GM06990 (cell line): ENCODE measurements around the gene PRR12.
A peak's percentile ranks its signal among the peaks of the same experiment; 100 is the strongest.

Experiments used
- DNase-seq: peaks from one replicate; pipeline ENCODE4 v3.0.0-alpha.2; 2011; ENCODE audit not compliant: insufficient read length; ENCODE audit errors: extremely low read depth
- H3K27me3 ChIP-seq: replicated peaks from 2 replicates; pipeline ENCODE4 v1.6.0; 2011; ENCODE audit warnings: low read length; ENCODE audit not compliant: control insufficient read depth, insufficient read depth
- H3K36me3 ChIP-seq: 2 replicates; pipeline ENCODE4 v1.5.1; 2011; ENCODE audit warnings: low read length; ENCODE audit not compliant: control insufficient read depth, insufficient read depth
- H3K4me3 ChIP-seq: replicated peaks from 2 replicates; pipeline ENCODE4 v1.5.1; 2011; ENCODE audit warnings: low read depth, mild to moderate bottlenecking, control low read depth, low read length
- TF ChIP-seq, protein P1 (sequence below): IDR thresholded peaks from 2 replicates; pipeline ENCODE4 v1.5.1; 2011; ENCODE audit warnings: low read length, control low read depth, mild to moderate bottlenecking, inconsistent platforms; ENCODE audit not compliant: insufficient read depth, poor library complexity, severe bottlenecking

Gene PRR12

DNA sequence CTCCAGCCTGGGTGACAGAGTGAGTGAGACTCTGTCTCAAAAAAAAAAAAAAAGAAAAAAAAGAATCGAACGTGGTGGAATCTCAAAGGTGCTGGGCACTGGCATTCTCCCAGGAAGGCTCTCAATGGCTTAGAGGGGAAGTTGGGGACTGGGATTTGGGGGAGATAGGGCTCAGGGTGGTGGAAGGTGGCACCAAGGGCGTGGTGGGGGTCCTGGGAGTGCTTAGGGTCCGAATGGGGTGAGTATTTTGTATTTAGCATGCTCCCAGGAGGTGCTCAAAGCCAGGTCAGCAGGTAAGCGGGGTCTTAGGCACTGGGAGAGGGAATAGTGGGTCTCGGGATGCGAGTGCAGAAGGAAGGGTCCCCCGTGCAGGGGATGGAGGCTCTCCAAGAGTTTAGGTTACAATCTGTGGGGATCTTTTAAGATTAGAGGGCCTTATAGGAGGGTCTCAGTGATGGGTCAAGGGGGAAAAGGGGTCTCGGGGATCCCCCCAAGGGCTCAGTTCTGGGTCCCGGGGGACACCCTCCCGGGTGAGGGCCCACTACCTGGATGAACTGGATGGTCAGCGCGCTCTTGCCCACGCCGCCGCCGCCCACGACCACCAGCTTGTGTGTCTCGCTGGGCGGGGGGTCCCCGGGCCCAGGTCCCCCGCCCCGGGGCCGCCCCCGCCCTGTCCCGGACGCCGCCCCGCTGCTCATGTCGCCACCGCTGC, 48.6 kb downstream of the PRR12 start:
- DNase-seq: no peak
- Histone ChIP-seq H3K4me3 (peak overlapping the region; percentile 54), H3K36me3 (no peaks in the 10 kb centered on the region; the same call in 1 of the 2 replicates), H3K27me3 (no peaks in the 10 kb centered on the region)
- TF ChIP-seq, protein P1, sequence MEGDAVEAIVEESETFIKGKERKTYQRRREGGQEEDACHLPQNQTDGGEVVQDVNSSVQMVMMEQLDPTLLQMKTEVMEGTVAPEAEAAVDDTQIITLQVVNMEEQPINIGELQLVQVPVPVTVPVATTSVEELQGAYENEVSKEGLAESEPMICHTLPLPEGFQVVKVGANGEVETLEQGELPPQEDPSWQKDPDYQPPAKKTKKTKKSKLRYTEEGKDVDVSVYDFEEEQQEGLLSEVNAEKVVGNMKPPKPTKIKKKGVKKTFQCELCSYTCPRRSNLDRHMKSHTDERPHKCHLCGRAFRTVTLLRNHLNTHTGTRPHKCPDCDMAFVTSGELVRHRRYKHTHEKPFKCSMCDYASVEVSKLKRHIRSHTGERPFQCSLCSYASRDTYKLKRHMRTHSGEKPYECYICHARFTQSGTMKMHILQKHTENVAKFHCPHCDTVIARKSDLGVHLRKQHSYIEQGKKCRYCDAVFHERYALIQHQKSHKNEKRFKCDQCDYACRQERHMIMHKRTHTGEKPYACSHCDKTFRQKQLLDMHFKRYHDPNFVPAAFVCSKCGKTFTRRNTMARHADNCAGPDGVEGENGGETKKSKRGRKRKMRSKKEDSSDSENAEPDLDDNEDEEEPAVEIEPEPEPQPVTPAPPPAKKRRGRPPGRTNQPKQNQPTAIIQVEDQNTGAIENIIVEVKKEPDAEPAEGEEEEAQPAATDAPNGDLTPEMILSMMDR: no peak

DNA sequence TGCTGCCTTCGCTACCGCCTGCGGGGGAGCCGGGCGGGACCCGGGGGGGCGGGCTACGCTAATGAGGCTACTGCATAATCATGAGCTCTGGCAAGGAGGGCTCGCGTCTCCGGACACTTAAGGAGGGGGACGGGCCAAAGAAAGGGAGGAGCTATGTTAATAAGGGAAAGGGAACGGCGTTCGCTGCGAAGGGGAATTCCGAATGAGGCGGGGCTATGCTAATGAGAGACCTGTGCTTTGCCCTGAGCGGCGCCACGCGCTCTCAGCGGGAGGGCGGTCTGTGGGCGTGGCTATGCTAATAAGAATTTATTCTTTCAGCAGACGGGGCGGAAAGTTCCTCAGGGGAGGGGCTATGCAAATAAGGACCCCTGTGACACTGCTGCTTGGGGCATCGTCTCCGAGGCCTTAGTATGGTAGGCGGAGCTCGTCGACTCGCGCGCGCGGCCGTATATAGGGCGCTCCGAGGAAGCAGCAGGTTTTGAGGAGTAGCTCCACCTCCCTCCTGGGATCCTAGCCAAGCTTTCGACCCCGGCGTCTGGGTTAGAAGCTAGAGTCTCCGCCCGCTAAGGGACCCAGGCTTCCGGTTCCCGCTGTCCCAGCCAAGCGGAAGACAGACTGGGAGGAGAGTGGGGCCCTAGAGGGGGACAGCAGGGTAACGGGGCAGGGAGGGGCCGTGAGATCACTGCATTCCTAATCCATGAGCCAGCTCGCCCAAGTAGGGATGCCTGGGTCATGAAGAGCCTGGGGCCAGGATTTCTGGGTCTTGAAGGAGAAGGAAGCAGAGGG, 49.3 kb downstream of the PRR12 start, which contains the start of gene RRAS:
Gene RRAS, minus strand, starts transcription at position 31 of the 786 bp plus-strand sequence. CDS start 45 bp downstream, outside the sequence.
- peak within 1 kb of the TSS; percentile 82 for H3K4me3 ChIP-seq
- TF ChIP-seq, protein P1: no peak

DNA sequence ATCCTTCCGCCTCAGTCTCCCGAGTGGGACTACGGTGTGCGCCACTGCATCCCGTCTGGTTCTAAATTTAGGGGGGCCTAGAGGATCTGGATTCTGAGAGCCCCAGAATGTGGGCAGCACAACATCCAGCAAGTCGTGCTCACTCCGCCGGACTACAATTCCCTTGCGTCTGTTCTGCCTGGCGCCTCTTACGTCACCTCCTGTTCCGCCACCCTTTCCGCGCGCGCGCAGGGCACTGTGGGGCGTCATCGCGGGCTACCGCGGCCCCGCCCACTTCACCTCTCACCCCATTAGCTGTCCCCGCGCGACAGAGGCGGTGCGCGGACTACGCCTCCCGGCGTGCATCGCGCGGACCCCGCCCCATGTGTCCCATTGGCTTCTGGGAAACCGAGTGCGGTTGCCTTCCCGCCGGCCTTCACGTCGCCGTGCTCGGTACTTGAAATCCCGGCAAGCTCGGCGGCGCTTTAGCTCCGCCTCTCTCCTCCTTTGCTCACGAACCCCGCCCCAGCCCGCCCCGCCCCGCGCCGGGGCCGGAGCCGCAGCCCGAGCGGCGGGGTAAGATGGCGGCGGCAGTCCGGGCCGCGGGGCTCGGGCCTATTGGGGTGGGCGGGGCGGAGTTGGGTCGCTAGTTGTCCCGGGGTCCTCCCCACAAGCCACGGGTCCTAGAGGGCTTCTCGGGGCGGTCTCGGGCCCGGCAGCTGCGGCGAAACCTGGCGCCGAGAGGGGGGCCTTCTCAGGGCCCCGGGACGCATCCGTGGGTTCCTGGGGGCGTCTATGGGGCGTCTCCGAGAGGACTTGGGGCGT, 50.9 kb downstream of the PRR12 start, which contains the start of gene SCAF1:
Gene SCAF1, plus strand, starts transcription at position 522 of the 804 bp plus-strand sequence. CDS start 2,818 bp downstream, outside the sequence.
- peak; percentile 100 for DNase-seq
- peak within 1 kb of the TSS; percentile 82 for H3K4me3 ChIP-seq
- no peaks in the 10 kb centered on the region for H3K27me3 ChIP-seq
- peaks cover 10% of the 10 kb centered on the region for H3K36me3 ChIP-seq
- TF ChIP-seq, protein P1: no peak

More for the DNA sequence above, 49.3 kb downstream of the PRR12 start, which contains the start of gene RRAS:
- DNase-seq: peak; percentile 99
- Histone ChIP-seq H3K27me3 (no peaks in the 10 kb centered on the region), H3K36me3 (peaks cover 3% of the 10 kb centered on the region)

DNA sequence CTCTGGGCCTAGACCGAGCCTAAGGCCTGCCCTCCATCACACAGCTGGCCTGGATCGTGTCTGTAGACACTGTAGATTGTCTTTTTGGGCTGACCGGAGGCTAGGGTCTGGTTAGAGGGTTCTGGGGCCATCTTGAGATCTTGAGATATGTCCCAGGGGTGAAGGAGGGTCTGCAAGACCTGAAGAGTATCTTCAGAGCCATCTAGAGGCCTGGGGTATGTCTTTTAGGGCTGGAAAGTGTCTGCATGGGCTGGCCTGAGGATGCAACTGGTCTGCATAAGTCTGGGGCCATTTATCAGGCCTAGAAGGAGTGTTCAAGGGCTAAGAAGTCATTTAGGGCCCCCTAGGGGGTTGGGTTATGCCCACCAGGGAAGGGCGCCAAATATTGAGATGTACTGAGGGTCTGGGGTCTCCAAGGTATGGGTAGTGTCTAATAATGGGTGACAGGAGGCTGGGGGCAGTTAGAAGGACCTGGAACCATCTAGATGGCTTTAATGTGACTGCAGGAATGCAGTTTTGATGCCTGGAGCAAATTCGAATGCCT, 51.6 kb downstream of the PRR12 start:
- H3K36me3 ChIP-seq: peaks cover 13% of the 10 kb centered on the region
- H3K4me3 ChIP-seq: peak overlapping the region; percentile 82
- no peak for DNase-seq
- TF ChIP-seq, protein P1: no peak
- H3K27me3 ChIP-seq: no peaks in the 10 kb centered on the region

DNA sequence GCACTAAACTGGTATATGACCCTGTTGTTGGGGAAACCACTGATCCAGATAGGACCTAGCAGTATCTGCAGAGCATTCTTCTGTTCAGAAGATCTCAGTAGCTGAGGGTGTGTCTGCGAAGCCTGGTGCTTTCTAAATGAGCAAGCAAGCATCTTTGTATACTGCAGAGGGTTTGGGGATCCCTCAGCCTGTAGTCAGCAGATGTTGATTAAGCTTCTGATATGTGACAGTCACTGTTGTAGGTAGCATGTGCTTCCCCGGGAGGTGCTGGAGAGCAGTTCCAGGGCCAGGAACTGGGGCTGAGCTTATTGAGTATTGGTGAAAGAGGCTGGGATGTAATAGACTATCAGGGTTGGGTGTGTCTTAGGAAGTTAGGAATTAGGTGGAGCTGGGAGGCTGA, 52.5 kb downstream of the PRR12 start:
- TF ChIP-seq, protein P1: no peak

More for the DNA sequence above, 52.5 kb downstream of the PRR12 start:
- no peak for DNase-seq
- H3K4me3 ChIP-seq: peak overlapping the region; percentile 16
- peaks cover 13% of the 10 kb centered on the region for H3K36me3 ChIP-seq
- no peaks in the 10 kb centered on the region for H3K27me3 ChIP-seq
